ENCODE measurements around the gene SFSWAP. TPM values are rescaled to one million over a fixed set of nuclear protein-coding genes. Genes with fewer than 3 reads are reported as not detected.

Gene SFSWAP
- total and polyA plus RNA-seq, 2 of the 13 experiments (the other 11 are each of a cell fraction or from before 2014, with no cell fraction given): 17.1 to 27.7 TPM

DNA sequence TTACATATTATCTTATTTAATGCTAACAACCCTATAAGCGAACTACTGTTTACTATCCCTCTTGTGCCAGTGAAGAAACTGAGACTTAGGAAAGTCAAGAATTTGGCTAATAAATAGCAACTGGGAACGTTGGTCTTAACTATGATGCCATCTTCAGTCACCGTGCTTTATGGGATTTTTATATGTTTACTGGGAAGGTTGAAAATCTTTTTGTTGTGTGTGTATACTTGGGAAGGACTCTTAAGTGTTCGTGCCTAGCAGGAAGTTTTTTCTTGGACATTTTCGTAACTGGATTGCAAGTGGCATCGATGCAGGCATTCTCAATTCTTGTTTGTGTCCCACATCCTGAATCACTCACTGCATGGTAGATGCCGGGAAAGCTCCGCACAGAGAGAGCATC, 9.4 kb downstream of the SFSWAP start (continued):
- TF ChIP-seq, protein P1, sequence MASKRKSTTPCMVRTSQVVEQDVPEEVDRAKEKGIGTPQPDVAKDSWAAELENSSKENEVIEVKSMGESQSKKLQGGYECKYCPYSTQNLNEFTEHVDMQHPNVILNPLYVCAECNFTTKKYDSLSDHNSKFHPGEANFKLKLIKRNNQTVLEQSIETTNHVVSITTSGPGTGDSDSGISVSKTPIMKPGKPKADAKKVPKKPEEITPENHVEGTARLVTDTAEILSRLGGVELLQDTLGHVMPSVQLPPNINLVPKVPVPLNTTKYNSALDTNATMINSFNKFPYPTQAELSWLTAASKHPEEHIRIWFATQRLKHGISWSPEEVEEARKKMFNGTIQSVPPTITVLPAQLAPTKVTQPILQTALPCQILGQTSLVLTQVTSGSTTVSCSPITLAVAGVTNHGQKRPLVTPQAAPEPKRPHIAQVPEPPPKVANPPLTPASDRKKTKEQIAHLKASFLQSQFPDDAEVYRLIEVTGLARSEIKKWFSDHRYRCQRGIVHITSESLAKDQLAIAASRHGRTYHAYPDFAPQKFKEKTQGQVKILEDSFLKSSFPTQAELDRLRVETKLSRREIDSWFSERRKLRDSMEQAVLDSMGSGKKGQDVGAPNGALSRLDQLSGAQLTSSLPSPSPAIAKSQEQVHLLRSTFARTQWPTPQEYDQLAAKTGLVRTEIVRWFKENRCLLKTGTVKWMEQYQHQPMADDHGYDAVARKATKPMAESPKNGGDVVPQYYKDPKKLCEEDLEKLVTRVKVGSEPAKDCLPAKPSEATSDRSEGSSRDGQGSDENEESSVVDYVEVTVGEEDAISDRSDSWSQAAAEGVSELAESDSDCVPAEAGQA (IDR thresholded peaks at IDR 0.05; ENCODE audit: low read depth): no peak
- TF ChIP-seq, protein P1 (CRISPR knock-in tag; IDR thresholded peaks at IDR 0.05; ENCODE audit: borderline replicate concordance): no peak
- no peak for TF ChIP-seq ZNF33A (CRISPR knock-in tag; IDR thresholded peaks at IDR 0.05; ENCODE audit: borderline replicate concordance)
- TF ChIP-seq SUZ12 (IDR thresholded peaks at IDR 0.05; ENCODE audit: low read depth, low read length): no peak
- TF ChIP-seq SRY (CRISPR knock-in tag; IDR thresholded peaks at IDR 0.05): no peak
- TF ChIP-seq UBTF (CRISPR knock-in tag; IDR thresholded peaks at IDR 0.05): no peak
- TF ChIP-seq E2F2 (CRISPR knock-in tag; IDR thresholded peaks at IDR 0.05; ENCODE audit: borderline replicate concordance): no peak
- no peak for TF ChIP-seq ZNF251 (CRISPR knock-in tag; IDR thresholded peaks at IDR 0.05)
- TF ChIP-seq MTF1 (CRISPR knock-in tag; IDR thresholded peaks at IDR 0.05): no peak
- TF ChIP-seq ETS1 (CRISPR knock-in tag; IDR thresholded peaks at IDR 0.05): no peak
- no peak for TF ChIP-seq ZFP62 (CRISPR knock-in tag; IDR thresholded peaks at IDR 0.05)
- no peak for TF ChIP-seq ZNF629 (CRISPR knock-in tag; conservative IDR thresholded peaks at IDR 0.05)
